NOMO-1 treated with dmso at 0.1 percent for 144 hours (cell line): ENCODE measurements around the gene KAZN.

ENCODE experiments used
- DNase-seq: peaks from one replicate; lab custom pipeline; 2025; ENCODE audit not compliant: unreplicated experiment; lab: John Stamatoyannopoulos, UW

KAZN gene

DNA sequence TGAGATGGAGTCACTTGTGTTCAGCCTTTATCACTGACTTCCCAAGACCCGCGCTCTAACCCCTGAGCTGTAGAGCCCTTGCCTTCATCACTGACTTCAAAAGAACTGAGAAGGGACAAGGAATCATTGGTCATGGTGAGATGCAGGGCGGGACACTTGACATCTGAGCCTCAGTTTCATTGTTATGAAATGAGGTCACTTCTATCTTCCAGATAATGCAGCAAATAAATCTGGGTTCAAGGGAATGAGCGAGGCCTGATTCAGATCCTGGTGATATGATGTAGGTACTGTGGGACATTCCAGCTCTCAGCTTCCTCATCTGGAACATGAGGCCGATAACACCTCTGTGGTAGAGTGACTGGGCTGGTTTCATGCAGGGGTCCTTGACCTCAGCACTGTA, 13.8 kb downstream of the KAZN start:
- no peak for DNase-seq

GRCh38 chr1:14613926-14614325, 15.4 kb downstream of the KAZN start:
- DNase-seq: no peak

DNA sequence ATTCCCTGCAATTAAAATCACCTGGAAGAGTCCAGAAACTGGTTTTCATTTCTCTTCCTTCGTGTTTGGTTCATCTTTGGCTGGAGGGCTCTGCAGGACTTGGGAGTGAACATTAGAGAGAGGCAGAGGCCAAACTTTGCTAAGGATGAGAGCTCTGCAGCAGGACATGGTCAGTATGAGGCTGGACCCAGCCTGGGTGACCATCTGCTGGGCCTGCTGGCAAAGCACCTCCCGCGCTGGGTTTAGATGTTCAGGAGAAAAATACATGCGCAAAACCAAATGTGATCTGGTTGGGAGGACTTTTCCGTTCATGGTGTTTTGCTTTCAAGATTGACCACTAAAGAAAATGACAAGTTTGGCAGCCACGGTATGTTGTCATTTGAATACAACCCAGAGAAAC, 15.9 kb downstream of the KAZN start:
- no peak for DNase-seq

GRCh38 chr1:14615549-14616218, 17.2 kb downstream of the KAZN start:
- DNase-seq: no peak

DNA sequence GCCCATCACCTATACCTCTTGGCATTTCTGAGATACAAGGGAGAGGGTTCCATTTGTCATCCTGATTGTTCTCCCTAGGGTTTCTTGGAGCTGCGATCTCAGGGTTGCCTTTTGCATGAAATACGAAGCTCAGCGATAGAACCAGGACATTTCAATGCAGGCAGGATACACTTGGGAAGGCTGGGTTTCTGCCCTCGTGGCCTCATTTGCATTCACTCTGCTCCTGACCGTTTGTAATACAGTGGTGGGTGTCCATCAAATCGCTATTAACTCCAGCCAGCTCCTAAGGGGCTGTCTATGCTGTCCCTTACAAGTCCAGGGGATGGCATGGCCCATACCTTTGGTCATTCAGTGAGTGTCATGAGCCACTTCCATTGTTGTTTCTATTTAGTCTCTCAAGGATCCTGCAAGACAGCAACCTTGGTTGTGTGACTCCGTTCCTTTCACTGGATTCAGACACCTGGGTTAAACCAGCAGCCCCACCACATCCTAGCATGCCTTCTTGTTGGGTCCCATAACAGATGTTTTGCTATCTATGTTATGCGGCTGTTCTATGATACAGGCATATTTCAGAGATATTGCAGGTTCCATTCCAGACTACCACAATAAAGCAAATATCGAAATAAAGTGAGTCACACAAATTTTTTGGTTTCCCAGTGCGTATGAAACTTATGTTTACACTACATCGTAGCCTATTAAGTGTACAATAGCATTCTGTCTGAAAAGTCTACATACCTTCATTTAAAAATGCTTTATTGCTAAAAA, 18.3 kb downstream of the KAZN start:
- DNase-seq: no peak

- no peak for DNase-seq
Observed at GRCh38 chr1:14617791-14618190, 19.3 kb downstream of the KAZN start.

DNA sequence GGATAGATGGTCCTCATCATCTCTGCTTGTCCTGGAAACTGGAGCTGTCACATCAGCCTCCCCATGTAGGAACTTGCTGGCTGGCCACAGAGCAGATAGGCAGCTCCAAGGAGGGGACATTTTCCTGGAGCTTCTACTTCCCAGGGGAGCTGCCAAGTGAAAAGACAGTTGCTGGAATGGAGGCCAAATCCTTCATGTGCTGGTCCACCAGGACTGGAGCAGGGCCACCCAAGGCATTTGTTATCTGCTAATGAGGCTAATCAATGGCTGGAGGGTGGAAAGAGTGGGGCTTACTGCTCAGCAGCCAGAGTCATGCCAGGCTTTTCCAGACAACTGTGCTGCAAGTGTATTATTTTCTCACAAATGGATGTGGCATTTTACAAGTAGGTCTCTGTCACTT, 22.5 kb downstream of the KAZN start:
- no peak for DNase-seq

- DNase-seq: no peak
Observed at GRCh38 chr1:14623090-14623489, 24.6 kb downstream of the KAZN start.

DNA sequence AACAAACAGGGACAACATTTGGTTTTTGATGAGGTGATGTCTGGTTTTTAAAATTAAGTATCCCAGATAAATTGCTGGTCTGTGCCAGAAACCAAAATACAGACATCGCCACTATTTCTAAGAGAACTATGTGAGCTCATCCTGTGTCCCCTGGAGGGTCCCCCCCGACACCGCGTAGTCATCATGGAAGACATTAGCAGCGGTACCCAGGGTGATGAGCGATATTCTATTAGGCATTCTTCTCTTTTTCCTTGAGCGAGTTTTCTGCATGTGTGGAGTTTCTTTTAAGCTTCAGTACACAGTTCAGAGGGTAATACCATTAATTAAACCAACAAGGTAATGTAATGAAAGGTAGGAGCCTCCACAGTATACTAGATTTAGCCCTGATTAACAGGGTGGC, 26.5 kb downstream of the KAZN start:
- DNase-seq: no peak

DNA sequence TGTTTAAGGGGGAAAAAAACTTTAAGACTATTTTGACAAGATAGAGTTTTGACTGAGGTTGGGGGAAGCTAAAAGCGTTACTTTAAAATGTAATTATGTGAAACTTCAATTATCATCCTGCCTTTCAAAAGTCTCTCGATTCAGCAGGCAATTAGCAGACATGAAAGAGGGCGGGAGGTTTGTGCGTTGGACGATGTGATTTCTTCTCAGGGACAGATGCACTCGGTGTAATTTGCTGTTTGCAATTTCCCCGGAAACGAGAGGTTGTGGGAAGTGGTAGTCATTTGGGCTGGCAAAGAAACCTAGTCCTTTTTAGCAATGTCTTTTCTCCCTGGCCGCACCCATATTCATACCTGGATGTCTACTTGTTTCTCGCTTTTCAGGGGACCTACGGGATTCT, 27.1 kb downstream of the KAZN start:
- DNase-seq: no peak

DNA sequence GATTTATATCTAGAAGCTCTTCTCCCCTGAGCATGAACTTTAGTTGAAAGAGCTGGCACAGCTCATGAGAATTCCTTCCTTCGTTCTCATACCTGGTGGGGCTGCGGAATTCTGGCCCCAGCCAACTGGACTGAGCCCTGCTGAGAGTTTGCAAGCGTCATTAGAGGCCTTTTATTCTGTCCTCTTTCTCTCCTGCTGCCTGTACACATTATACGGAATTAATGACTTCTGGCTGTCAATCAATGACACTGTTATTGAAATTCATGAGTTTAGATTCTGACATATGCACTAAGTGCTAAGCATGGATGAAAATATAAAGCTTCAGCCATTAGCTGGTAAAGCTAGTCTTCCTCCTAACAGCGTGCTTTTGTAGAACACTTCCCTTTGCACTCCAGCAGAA, 27.5 kb downstream of the KAZN start:
- no peak for DNase-seq

- DNase-seq: no peak
Observed at GRCh38 chr1:14626869-14627607, 28.6 kb downstream of the KAZN start.

- DNase-seq: no peak
Observed at GRCh38 chr1:14627608-14628489, 29.4 kb downstream of the KAZN start.

DNA sequence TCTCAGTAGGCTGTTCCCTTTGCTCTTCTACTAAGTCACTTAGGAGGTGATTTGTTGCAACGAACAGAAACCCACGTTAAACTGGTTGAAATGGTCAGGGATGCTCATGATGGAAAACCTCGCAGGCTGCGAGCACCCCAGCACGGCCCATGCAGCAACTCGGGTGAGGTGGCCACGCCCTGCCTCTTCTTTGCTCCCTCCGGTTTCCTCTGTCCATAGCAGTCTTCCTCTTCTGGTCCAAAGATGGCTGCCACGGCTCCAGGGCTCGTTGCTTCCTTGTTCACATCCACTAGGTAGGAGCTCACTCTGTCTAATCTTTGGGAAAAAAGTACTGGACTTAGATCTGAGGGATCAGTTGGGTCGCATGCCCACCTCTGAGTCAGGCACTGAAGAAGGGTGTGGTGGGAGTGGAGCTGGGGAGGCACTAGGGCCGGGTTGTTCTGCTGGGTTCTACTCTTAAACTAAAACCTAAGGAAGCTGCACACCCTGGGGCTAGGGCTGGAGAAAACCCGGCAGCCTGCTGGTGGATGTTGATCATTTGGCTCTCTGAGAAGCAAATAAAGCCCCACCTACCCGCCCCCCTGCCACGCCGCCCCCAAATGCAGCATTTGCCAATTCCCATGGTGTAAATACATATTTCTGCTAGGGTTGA, 31.0 kb downstream of the KAZN start:
- DNase-seq: no peak

DNA sequence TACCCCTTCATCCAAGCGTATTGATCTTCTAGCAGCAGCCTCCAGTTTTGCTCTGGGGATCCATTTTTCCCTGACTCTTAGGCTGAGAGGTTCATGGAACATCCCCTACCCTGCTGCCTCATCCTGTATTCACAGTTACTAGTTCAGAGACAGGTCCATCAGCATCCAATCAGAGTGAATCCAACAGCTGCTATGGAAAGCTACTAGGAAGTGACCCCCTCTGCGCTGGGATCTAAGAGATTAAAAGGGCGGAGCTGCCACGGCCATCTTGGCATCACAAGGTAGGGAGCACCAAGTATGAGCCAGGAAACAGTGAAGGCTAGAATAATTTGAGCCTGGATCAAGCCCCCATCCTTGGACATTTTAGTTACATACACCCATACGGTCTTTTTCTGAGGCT, 32.5 kb downstream of the KAZN start:
- no peak for DNase-seq

GRCh38 chr1:14631421-14631820, 32.9 kb downstream of the KAZN start:
- no peak for DNase-seq

DNA sequence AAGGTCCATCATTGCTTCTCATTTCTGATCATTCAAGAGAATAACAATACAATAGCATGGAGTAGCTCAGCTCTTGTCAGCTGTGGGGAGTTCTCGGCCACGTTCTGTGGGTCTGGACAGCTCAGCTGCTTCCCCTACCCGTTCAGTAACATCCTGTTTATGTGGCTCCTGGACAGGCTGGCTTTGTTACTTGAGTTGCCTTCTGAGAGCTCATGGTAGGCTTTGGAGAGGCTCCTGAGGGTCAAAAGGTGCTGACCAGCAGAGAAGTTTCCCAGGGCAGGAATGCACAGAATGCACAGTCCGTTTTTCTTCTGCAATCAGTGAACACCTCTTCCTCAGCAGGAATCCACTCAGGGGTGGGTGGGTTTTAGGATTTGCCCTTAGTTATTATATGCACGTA, 36.0 kb downstream of the KAZN start:
- no peak for DNase-seq

DNA sequence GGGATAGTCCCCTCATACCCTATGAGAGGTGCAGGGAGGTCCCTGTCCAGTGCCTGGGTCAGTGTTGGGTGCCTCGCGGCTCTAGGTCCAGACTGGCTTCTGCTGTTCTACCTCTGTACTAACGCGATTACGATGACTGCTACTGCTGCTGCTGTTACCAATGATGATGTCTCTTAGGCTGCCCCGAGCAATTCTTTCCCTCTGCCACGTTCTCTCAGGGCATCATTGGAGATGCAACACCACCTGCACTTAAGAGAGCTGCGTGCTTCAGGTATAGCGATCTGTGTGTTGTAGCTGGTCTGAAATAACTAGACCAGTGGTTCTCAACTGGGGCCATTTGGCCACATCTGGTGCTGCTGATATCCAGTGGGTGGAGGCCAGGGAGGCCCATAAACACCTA, 36.9 kb downstream of the KAZN start:
- no peak for DNase-seq

DNA sequence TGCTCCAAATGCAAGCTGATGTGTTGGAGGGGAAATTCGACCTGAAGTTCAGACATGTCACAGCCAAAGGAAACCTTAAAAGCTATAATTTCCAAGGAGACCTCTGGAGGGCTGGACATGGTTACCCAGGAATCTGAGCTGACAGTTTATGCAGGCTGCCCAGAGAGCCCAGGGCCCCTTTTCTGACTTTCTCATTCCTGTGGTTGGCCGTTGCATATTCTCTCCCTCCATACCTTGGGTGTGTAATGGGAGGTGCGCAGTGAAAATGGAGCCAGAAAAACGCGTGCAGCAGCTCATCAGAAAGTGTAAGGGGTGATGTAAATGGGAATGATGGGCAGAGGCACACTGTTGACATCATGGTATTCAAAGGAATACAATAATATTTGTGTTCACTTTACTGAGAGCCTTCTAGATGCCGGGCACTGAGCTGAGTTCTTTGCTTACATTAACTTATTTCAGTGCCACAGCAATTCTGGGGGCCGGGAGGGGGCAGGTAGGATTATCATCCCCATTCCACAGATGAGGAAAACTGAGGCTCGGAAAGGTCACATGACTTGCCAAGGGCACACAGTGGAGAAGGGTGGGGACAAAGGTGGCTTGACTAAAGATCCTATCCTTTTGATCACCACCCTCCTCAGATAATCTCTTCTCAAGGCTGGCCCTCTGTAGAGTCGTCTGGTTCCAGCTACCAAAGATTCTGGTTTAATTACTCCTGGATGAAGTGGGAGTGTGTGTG, 38.6 kb downstream of the KAZN start:
- DNase-seq: no peak
